Measurements from ENCODE around the gene PTPRU.

The PTPRU gene

GRCh38 chr1:29309075-29309474 is 72.8 kb downstream of the PTPRU start:
- Histone ChIP-seq H3K9me2 (replicated peaks; ENCODE audit: insufficient read depth, low read length) (no peaks in the 10 kb centered on the region), H2AFZ (ENCODE audit: low read length) (no peak overlapping the region), H3K9me3 (replicated peaks; ENCODE audit: insufficient read depth, low read length) (no peaks in the 10 kb centered on the region), H3K36me3 (replicated peaks; ENCODE audit: insufficient read depth, low read length) (no peaks in the 10 kb centered on the region), H3K9ac (ENCODE audit: low read length) (no peak overlapping the region), H4K20me1 (ENCODE audit: insufficient read depth, low read length) (no peaks in the 10 kb centered on the region), H3K27ac (ENCODE audit: low read length) (no peak overlapping the region), H3F3A (ENCODE audit: insufficient read depth, low read length) (no peaks in the 10 kb centered on the region), H3K27me3 (replicated peaks; ENCODE audit: insufficient read depth, low read length) (peaks cover 84% of the 10 kb centered on the region), H3K79me2 (ENCODE audit: low read length) (no peaks in the 10 kb centered on the region), H3K4me2 (ENCODE audit: low read depth, low read length) (no peak overlapping the region), H3K4me3 (ENCODE audit: low read length) (no peak overlapping the region), H3K4me1 (ENCODE audit: low read length) (no peaks in the 10 kb centered on the region)
- TF ChIP-seq EZH2phosphoT487 (IDR thresholded peaks at IDR 0.05; ENCODE audit: low read length) (no peak), EZH2 (optimal IDR thresholded peaks at IDR 0.05; ENCODE audit: low read depth, low read length) (no peak)
- TF ChIP-seq, protein P1, sequence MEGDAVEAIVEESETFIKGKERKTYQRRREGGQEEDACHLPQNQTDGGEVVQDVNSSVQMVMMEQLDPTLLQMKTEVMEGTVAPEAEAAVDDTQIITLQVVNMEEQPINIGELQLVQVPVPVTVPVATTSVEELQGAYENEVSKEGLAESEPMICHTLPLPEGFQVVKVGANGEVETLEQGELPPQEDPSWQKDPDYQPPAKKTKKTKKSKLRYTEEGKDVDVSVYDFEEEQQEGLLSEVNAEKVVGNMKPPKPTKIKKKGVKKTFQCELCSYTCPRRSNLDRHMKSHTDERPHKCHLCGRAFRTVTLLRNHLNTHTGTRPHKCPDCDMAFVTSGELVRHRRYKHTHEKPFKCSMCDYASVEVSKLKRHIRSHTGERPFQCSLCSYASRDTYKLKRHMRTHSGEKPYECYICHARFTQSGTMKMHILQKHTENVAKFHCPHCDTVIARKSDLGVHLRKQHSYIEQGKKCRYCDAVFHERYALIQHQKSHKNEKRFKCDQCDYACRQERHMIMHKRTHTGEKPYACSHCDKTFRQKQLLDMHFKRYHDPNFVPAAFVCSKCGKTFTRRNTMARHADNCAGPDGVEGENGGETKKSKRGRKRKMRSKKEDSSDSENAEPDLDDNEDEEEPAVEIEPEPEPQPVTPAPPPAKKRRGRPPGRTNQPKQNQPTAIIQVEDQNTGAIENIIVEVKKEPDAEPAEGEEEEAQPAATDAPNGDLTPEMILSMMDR (IDR thresholded peaks at IDR 0.05; ENCODE audit: low read length) = no peak
- no peak for DNase-seq

DNA sequence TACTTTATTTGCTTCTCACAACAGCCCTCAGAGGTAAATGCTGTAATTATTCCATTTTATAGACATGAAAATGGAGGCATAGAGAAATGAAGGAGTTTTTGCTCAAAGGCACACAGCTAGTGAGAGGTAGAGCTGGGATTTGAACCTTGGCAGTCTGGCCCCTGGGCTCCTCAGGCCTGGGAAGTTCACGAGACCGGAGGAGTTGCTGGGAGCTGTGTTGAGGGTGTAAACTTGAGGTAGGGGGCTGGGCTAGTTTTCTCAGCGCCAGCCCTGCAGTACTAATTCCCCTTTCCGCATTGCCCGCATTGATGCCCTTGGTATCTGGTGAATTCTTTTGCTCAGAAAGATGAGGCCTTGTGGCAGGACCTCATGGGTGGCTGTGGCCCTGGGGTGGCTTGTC is 73.3 kb downstream of the PTPRU start:
- Histone ChIP-seq H3K4me3 (ENCODE audit: low read length) (no peak overlapping the region), H3K9ac (ENCODE audit: low read length) (no peak overlapping the region), H3K79me2 (ENCODE audit: low read length) (no peaks in the 10 kb centered on the region), H3K27me3 (replicated peaks; ENCODE audit: insufficient read depth, low read length) (peaks cover 83% of the 10 kb centered on the region), H3K4me1 (ENCODE audit: low read length) (no peaks in the 10 kb centered on the region), H3K36me3 (replicated peaks; ENCODE audit: insufficient read depth, low read length) (no peaks in the 10 kb centered on the region), H3K27ac (ENCODE audit: low read length) (no peak overlapping the region), H4K20me1 (ENCODE audit: insufficient read depth, low read length) (no peaks in the 10 kb centered on the region), H3K9me2 (replicated peaks; ENCODE audit: insufficient read depth, low read length) (no peaks in the 10 kb centered on the region), H3K9me3 (replicated peaks; ENCODE audit: insufficient read depth, low read length) (no peaks in the 10 kb centered on the region), H3F3A (ENCODE audit: insufficient read depth, low read length) (no peaks in the 10 kb centered on the region), H3K4me2 (ENCODE audit: low read depth, low read length) (no peak overlapping the region), H2AFZ (ENCODE audit: low read length) (no peak overlapping the region)
- TF ChIP-seq EZH2phosphoT487 (IDR thresholded peaks at IDR 0.05; ENCODE audit: low read length) (no peak), EZH2 (optimal IDR thresholded peaks at IDR 0.05; ENCODE audit: low read depth, low read length) (no peak)
- TF ChIP-seq, protein P1 (IDR thresholded peaks at IDR 0.05; ENCODE audit: low read length) = no peak
- no peak for DNase-seq

DNA sequence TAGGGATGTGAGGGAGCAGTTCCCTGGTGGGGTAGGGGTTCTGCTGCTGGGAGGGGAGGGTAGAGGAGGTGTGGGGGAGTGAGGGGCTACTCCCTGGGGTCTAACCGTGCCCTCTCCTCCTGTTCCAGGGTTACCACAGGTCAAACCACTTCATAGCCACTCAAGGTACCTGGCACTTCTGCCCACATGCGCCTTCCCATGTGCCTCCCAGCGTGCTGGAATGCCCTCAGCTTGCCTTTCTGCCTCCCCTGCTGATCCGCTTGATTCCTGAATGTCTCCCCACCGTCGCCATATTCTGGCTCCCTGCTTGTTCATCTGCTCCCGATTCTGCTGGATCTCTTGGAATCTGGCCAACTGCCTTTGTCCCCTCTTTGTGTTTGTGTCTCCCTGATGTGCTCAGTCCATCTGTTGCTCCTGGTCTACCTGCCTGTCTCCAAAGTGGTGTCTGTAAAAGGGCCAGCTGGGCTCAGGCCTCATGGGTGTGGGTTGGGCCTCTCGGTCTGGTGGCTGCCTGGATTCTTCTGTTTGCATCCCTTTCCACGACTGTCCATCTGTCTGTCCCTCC is 74.4 kb downstream of the PTPRU start:
- Histone ChIP-seq H3K9me2 (replicated peaks; ENCODE audit: insufficient read depth, low read length) (no peaks in the 10 kb centered on the region), H3K27ac (ENCODE audit: low read length) (no peak overlapping the region)

More for the DNA sequence above, 74.4 kb downstream of the PTPRU start:
- Histone ChIP-seq H3K4me3 (ENCODE audit: low read length) (no peak overlapping the region), H3K79me2 (ENCODE audit: low read length) (no peaks in the 10 kb centered on the region), H3K9me3 (replicated peaks; ENCODE audit: insufficient read depth, low read length) (no peaks in the 10 kb centered on the region), H3K4me2 (ENCODE audit: low read depth, low read length) (no peak overlapping the region), H2AFZ (ENCODE audit: low read length) (no peak overlapping the region), H4K20me1 (ENCODE audit: insufficient read depth, low read length) (no peaks in the 10 kb centered on the region), H3K4me1 (ENCODE audit: low read length) (no peaks in the 10 kb centered on the region), H3K36me3 (replicated peaks; ENCODE audit: insufficient read depth, low read length) (no peaks in the 10 kb centered on the region), H3F3A (ENCODE audit: insufficient read depth, low read length) (no peaks in the 10 kb centered on the region), H3K9ac (ENCODE audit: low read length) (no peak overlapping the region), H3K27me3 (replicated peaks; ENCODE audit: insufficient read depth, low read length) (peaks cover 82% of the 10 kb centered on the region)
- TF ChIP-seq, protein P1 (IDR thresholded peaks at IDR 0.05; ENCODE audit: low read length) = no peak
- TF ChIP-seq EZH2phosphoT487 (IDR thresholded peaks at IDR 0.05; ENCODE audit: low read length) (no peak), EZH2 (optimal IDR thresholded peaks at IDR 0.05; ENCODE audit: low read depth, low read length) (no peak)
- DNase-seq = no peak
